Neutrophil (primary cell): ENCODE data around the gene NLGN2.
A peak's percentile ranks its signal among the peaks of the same experiment; 100 is the strongest.

ENCODE experiments used
- H3K27ac ChIP-seq: fragments of 200-600 bp; sonication (generic); 2 replicates; pipeline ENCODE4 v1.5.1; 2016; ENCODE audit warnings: mild to moderate bottlenecking, moderate library complexity
- H3K27me3 ChIP-seq: fragments of 200-600 bp; sonication (generic); 2 replicates; pipeline ENCODE4 v1.6.0; 2016; ENCODE audit warnings: mild to moderate bottlenecking
- H3K36me3 ChIP-seq: fragments of 200-600 bp; sonication (generic); 2 replicates; pipeline ENCODE4 v1.5.1; 2017
- H3K4me1 ChIP-seq, 2 experiments: fragments of 200-600 bp in 1 of 2; sonication (generic) in 1 of 2; 1 replicate in 1 of 2; 2 replicates in 1 of 2; pipeline versions ENCODE4 v1.5.1 to v1.6.1; 2013 to 2016; ENCODE audit warnings: low read depth in 1 of 2, low read length in 1 of 2, mild to moderate bottlenecking in 1 of 2, moderate library complexity in 1 of 2; ENCODE audit not compliant: control insufficient read depth in 1 of 2, insufficient read depth in 1 of 2
- H3K4me3 ChIP-seq, 2 experiments: fragments of 200-600 bp in 1 of 2; sonication (generic) in 1 of 2; 1 replicate in 1 of 2; 2 replicates in 1 of 2; pipeline ENCODE4 v1.5.1; 2013 to 2016; ENCODE audit warnings: low read depth in 1 of 2, low read length in 1 of 2, mild to moderate bottlenecking in 1 of 2, moderate library complexity in 1 of 2
- H3K9me3 ChIP-seq: fragments of 200-600 bp; sonication (generic); 2 replicates; pipeline ENCODE4 v1.5.1; 2016
- CTCF ChIP-seq: fragments of 200-600 bp; sonication (generic); IDR thresholded peaks from 2 replicates; pipeline ENCODE4 v1.5.1; 2016; ENCODE audit warnings: antibody characterized with exemption

The NLGN2 gene

GRCh38 chr17:7466639-7467341, 59.1 kb downstream of the NLGN2 start:
- H3K4me1 ChIP-seq: peaks cover 13 to 15% of the 10 kb centered on the region in 2 experiments
- no peak for TF ChIP-seq CTCF
- peak overlapping the region; percentile 61 for H3K27ac ChIP-seq
- no peaks in the 10 kb centered on the region for H3K27me3 ChIP-seq
- H3K4me3 ChIP-seq: no peak overlapping the region
- no peaks in the 10 kb centered on the region for H3K9me3 ChIP-seq
- peaks cover 26% of the 10 kb centered on the region for H3K36me3 ChIP-seq

GRCh38 chr17:7467498-7467897, 59.9 kb downstream of the NLGN2 start:
- no peak overlapping the region for H3K4me3 ChIP-seq
- TF ChIP-seq CTCF: no peak
- peaks cover 13 to 15% of the 10 kb centered on the region in 2 experiments for H3K4me1 ChIP-seq
- H3K9me3 ChIP-seq: no peaks in the 10 kb centered on the region
- H3K27me3 ChIP-seq: no peaks in the 10 kb centered on the region
- peak overlapping the region; percentile 61 for H3K27ac ChIP-seq
- peaks cover 19% of the 10 kb centered on the region for H3K36me3 ChIP-seq

GRCh38 chr17:7468290-7468689, 60.6 kb downstream of the NLGN2 start:
- no peak for TF ChIP-seq CTCF
- no peaks in the 10 kb centered on the region for H3K9me3 ChIP-seq
- no peaks in the 10 kb centered on the region for H3K27me3 ChIP-seq
- no peak overlapping the region for H3K27ac ChIP-seq
- peaks cover 13 to 15% of the 10 kb centered on the region in 2 experiments for H3K4me1 ChIP-seq
- H3K4me3 ChIP-seq: no peak overlapping the region
- peaks cover 11% of the 10 kb centered on the region for H3K36me3 ChIP-seq

- Histone ChIP-seq H3K27ac (no peak overlapping the region), H3K36me3 (peaks cover 6% of the 10 kb centered on the region), H3K4me3 (no peak overlapping the region), H3K9me3 (no peaks in the 10 kb centered on the region), H3K4me1 (peaks cover 13 to 15% of the 10 kb centered on the region in 2 experiments), H3K27me3 (no peaks in the 10 kb centered on the region)
- TF ChIP-seq CTCF: no peak
Observed at GRCh38 chr17:7468804-7469389, 61.3 kb downstream of the NLGN2 start.
